Lower lobe of right lung (tissue), 2 donors: ENCODE results near the gene GTSE1. TPM values are rescaled to one million over a fixed set of nuclear protein-coding genes. Genes with fewer than 3 reads are reported as not detected.

Experiments used
- ATAC-seq, 2 donors: fragments of 200-7000 bp; cut with Tn5 transposase; one replicate each; pipeline ENCODE4 v1.9.1; 2020 to 2022; ENCODE audit warnings: mild to moderate bottlenecking in 2 of 2, moderate library complexity in 2 of 2
- DNase-seq: peaks from one replicate; pipeline ENCODE4 v3.0.0-alpha.2; 2020
- H3K27ac ChIP-seq: fragments of 200-600 bp; one replicate; pipeline ENCODE4 v1.8.0; 2022
- H3K27me3 ChIP-seq: fragments of 200-600 bp; one replicate; pipeline ENCODE4 v1.8.0; 2022; ENCODE audit warnings: low read depth
- H3K36me3 ChIP-seq: fragments of 200-600 bp; one replicate; pipeline ENCODE4 v1.8.0; 2022; ENCODE audit warnings: mild to moderate bottlenecking
- H3K4me1 ChIP-seq: fragments of 200-600 bp; one replicate; pipeline ENCODE4 v1.8.0; 2022
- H3K4me3 ChIP-seq: fragments of 200-600 bp; one replicate; pipeline ENCODE4 v1.8.0; 2022; ENCODE audit warnings: mild to moderate bottlenecking
- H3K9me3 ChIP-seq: fragments of 200-600 bp; one replicate; pipeline ENCODE4 v1.8.0; 2022
- intact Hi-C: fragments of 100-400 bp; cut with DNase I; formaldehyde crosslinking; loops from one replicate; pipeline ENCODE4 v1.11.0; 2022
- total RNA-seq: library from RNA; stranded (reverse); fragmentation: NEBNext Ultra II Directional; extraction: Animal tissue kit (Norgen Biotek cat#: 25700); gene quantifications from one replicate; pipeline ENCODE4 v1.2.1, GENCODE V29; 2021
- TF ChIP-seq, protein P1 (sequence below): fragments of 200-600 bp; IDR thresholded peaks from one replicate; pipeline ENCODE4 v1.8.0; 2022; ENCODE audit warnings: antibody characterized with exemption, mild to moderate bottlenecking
- donor health status: DM: no; HTN: yes; CAD: no; lungs with severe emphysema.

GTSE1 gene
- total RNA-seq, 1 donor from 2014 or later = 1.4 TPM

GRCh38 chr22:46347646-46348045 lies 51.0 kb downstream of the GTSE1 start:
- Histone ChIP-seq H3K27me3 (no peaks in the 10 kb centered on the region), H3K4me3 (no peak overlapping the region), H3K4me1 (peaks cover 4% of the 10 kb centered on the region), H3K9me3 (no peaks in the 10 kb centered on the region), H3K36me3 (peaks cover 100% of the 10 kb centered on the region), H3K27ac (no peak overlapping the region)
- peak; percentile 30 for DNase-seq
- no peak for ATAC-seq
- TF ChIP-seq, protein P1, sequence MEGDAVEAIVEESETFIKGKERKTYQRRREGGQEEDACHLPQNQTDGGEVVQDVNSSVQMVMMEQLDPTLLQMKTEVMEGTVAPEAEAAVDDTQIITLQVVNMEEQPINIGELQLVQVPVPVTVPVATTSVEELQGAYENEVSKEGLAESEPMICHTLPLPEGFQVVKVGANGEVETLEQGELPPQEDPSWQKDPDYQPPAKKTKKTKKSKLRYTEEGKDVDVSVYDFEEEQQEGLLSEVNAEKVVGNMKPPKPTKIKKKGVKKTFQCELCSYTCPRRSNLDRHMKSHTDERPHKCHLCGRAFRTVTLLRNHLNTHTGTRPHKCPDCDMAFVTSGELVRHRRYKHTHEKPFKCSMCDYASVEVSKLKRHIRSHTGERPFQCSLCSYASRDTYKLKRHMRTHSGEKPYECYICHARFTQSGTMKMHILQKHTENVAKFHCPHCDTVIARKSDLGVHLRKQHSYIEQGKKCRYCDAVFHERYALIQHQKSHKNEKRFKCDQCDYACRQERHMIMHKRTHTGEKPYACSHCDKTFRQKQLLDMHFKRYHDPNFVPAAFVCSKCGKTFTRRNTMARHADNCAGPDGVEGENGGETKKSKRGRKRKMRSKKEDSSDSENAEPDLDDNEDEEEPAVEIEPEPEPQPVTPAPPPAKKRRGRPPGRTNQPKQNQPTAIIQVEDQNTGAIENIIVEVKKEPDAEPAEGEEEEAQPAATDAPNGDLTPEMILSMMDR = no peak
- intact Hi-C loops = no loop called here

DNA sequence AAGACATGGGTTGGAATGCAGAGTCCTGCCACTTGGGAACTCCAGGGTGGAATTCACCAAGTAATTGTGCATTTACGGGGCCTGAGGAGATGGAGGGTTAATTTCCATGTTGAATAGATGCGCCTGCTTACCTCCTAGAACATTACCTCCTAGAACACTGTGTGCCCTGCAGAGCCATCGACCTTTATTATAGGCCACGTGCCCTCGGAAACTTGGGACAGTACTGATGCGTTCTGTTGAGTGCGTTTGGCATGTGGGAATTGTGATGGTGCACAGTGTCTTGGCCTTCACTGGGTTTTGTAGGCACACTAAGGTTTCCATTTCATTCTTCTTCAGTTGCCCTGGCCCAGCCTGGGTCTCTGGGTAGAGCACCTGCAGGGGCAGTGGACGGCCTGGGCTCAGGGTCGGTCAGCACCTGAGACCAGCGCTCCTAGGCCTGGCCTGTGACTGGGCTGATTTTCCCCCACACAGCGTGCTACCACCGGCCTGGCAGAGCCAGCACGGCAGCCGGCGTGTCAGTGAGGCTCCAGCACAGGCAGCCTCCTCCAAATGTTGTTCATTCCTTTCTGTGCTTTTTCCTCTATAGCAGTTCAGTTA lies 51.5 kb downstream of the GTSE1 start:
- intact Hi-C loops = no loop called here
- no peaks in the 10 kb centered on the region for H3K9me3 ChIP-seq
- DNase-seq (peak; percentile 38), ATAC-seq (no peak)
- peaks cover 6% of the 10 kb centered on the region for H3K4me1 ChIP-seq
- H3K27ac ChIP-seq = no peak overlapping the region
- H3K36me3 ChIP-seq = peaks cover 100% of the 10 kb centered on the region
- TF ChIP-seq, protein P1 = no peak
- H3K27me3 ChIP-seq = no peaks in the 10 kb centered on the region
- no peak overlapping the region for H3K4me3 ChIP-seq

DNA sequence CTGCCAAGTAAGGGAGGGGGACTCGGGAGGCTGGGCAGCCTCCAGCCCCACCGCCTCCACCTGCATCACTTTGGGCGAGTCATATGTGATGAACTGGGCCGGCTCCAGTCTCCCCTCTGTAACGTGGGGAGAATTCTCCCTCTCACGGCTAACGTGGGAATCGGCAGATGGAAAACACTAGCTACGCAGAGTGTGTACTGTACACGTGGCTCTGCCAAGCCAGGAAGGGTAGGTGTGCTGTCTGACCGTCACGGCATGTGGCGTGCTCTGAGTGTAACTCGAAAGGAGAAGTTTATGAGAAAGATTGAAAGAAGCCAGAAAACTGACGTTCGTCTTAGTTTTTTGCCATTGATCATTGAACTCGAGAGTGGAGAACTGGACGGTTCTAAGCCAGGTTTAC lies 52.6 kb downstream of the GTSE1 start:
- Histone ChIP-seq H3K36me3 (peaks cover 100% of the 10 kb centered on the region), H3K9me3 (no peaks in the 10 kb centered on the region), H3K4me3 (no peak overlapping the region), H3K4me1 (peaks cover 6% of the 10 kb centered on the region), H3K27ac (no peak overlapping the region), H3K27me3 (no peaks in the 10 kb centered on the region)
- TF ChIP-seq, protein P1 = no peak
- intact Hi-C loops = no loop called here
- DNase-seq (peak; percentile 21), ATAC-seq (no peak)

DNA sequence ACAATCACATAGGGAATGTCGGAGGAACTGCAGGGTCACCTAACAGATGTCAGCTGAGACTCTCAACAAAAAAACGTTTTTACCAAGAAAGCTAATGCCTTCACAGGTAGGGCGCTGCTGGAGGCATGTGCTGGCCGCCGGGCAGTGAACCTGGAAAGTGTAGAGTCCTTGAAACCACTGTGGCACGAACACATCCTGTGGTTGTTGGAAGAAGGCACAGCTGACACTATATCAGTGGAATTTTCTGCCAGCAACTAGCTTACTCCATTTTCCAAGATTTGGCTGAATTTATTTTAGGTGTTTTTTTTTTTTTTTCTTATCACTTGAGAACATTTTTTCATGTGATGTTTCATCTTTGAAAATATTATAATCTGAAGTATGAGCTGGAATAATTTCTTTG lies 53.0 kb downstream of the GTSE1 start:
- TF ChIP-seq, protein P1 = no peak
- no peak overlapping the region for H3K4me3 ChIP-seq
- H3K36me3 ChIP-seq = peaks cover 100% of the 10 kb centered on the region
- H3K27me3 ChIP-seq = no peaks in the 10 kb centered on the region
- H3K9me3 ChIP-seq = no peaks in the 10 kb centered on the region
- DNase-seq (peak; percentile 24), ATAC-seq (no peak)
- no peak overlapping the region for H3K27ac ChIP-seq
- peaks cover 6% of the 10 kb centered on the region for H3K4me1 ChIP-seq
- intact Hi-C loops = no loop called here

- Histone ChIP-seq H3K4me1 (peaks cover 6% of the 10 kb centered on the region), H3K36me3 (peaks cover 100% of the 10 kb centered on the region), H3K27me3 (no peaks in the 10 kb centered on the region), H3K27ac (no peak overlapping the region), H3K4me3 (no peak overlapping the region), H3K9me3 (no peaks in the 10 kb centered on the region)
- no peak for ATAC-seq
- TF ChIP-seq, protein P1 = no peak
- no peak for DNase-seq
- intact Hi-C loops = no loop called here
These were observed 53.5 kb downstream of the GTSE1 start for GRCh38 chr22:46350121-46350520.
